WTC11 (cell line): ENCODE measurements around the gene NRG2. TPM values are rescaled to one million over a fixed set of nuclear protein-coding genes. Genes with fewer than 3 reads are reported as not detected.

ENCODE experiments used
- ATAC-seq: fragments of 200-7000 bp; cut with Tn5 transposase; 2 replicates; pipeline ENCODE4 v1.10.0; 2021; ENCODE audit warnings: mild to moderate bottlenecking, moderate library complexity
- CTCF ChIA-PET: fragments of 300-600 bp; sonication (Branson Sonifier 250); formaldehyde crosslinking; loops from one replicate; lab custom pipeline; 2021; ENCODE audit warnings: antibody characterized with exemption; lab: Charles Lee
- POLR2A ChIA-PET: fragments of 350-600 bp; sonication (Branson Sonifier 250); formaldehyde crosslinking; loops from one replicate; lab custom pipeline; 2021; ENCODE audit warnings: antibody characterized with exemption; lab: Charles Lee
- DNase-seq: peaks from one replicate; pipeline ENCODE4 v3.0.0; 2021; ENCODE audit warnings: low spot score
- H3K27ac Mint-ChIP-seq: 2 replicates; pipeline ENCODE4 v1.8.0; 2021; ENCODE audit warnings: mixed read lengths
- H3K27me3 Mint-ChIP-seq: 2 replicates; pipeline ENCODE4 v1.8.0; 2021; ENCODE audit warnings: low read depth, mild to moderate bottlenecking, moderate library complexity, mixed read lengths
- H3K36me3 Mint-ChIP-seq: 2 replicates; pipeline ENCODE4 v1.8.0; 2021; ENCODE audit warnings: mixed read lengths
- H3K4me1 Mint-ChIP-seq: 2 replicates; pipeline ENCODE4 v1.8.0; 2022; ENCODE audit warnings: mixed read lengths
- H3K4me3 Mint-ChIP-seq: 2 replicates; pipeline ENCODE4 v1.8.0; 2021; ENCODE audit warnings: mild to moderate bottlenecking, moderate library complexity, mixed read lengths
- H3K9me3 Mint-ChIP-seq: 2 replicates; pipeline ENCODE4 v1.8.0; 2021; ENCODE audit warnings: mixed read lengths
- CREM ChIP-seq: sonication (generic); formaldehyde crosslinking; IDR thresholded peaks from 2 replicates; pipeline ENCODE4 v1.8.1; 2022; ENCODE audit warnings: mild to moderate bottlenecking, missing genetic modification reagents, moderate library complexity
- ESRRA ChIP-seq: sonication (generic); formaldehyde crosslinking; IDR thresholded peaks from 2 replicates; pipeline ENCODE4 v1.8.1; 2022; ENCODE audit warnings: mild to moderate bottlenecking, missing genetic modification reagents, borderline replicate concordance
- FOXK1 ChIP-seq: sonication (generic); formaldehyde crosslinking; IDR thresholded peaks from 2 replicates; pipeline ENCODE4 v1.8.0; 2022; ENCODE audit warnings: mild to moderate bottlenecking, moderate library complexity, missing genetic modification reagents
- GTF2I ChIP-seq: fragments of 250-450 bp; sonication (Bioruptor Pico); conservative IDR thresholded peaks from 2 replicates; pipeline ENCODE4 v1.4.0; 2021; ENCODE audit warnings: mild to moderate bottlenecking
- JUN ChIP-seq: sonication (generic); formaldehyde crosslinking; IDR thresholded peaks from 2 replicates; pipeline ENCODE4 v1.8.0; 2023; ENCODE audit warnings: mild to moderate bottlenecking, missing genetic modification reagents
- MXD4 ChIP-seq: fragments of 250-450 bp; sonication (Bioruptor Pico); IDR thresholded peaks from 2 replicates; pipeline ENCODE4 v1.8.0; 2021; ENCODE audit warnings: mild to moderate bottlenecking, moderate library complexity, borderline replicate concordance
- MYBL2 ChIP-seq: sonication (generic); formaldehyde crosslinking; IDR thresholded peaks from 2 replicates; pipeline ENCODE4 v1.8.1; 2023; ENCODE audit warnings: mild to moderate bottlenecking, moderate library complexity, missing genetic modification reagents
- NFE2L1 ChIP-seq: sonication (generic); formaldehyde crosslinking; IDR thresholded peaks from 2 replicates; pipeline ENCODE4 v1.8.1; 2023; ENCODE audit warnings: missing genetic modification reagents
- PRRX2 ChIP-seq: fragments of 250-450 bp; sonication (Bioruptor Pico); IDR thresholded peaks from 2 replicates; pipeline ENCODE4 v1.8.0; 2021; ENCODE audit warnings: mild to moderate bottlenecking
- RORB ChIP-seq: fragments of 250-450 bp; sonication (Bioruptor Pico); IDR thresholded peaks from 2 replicates; pipeline ENCODE4 v1.9.0; 2021; ENCODE audit warnings: mild to moderate bottlenecking
- TCF7 ChIP-seq: sonication (generic); formaldehyde crosslinking; IDR thresholded peaks from 2 replicates; pipeline ENCODE4 v1.8.0; 2022; ENCODE audit warnings: mild to moderate bottlenecking, low read depth, missing genetic modification reagents, moderate library complexity
- TEAD4 ChIP-seq: sonication (generic); formaldehyde crosslinking; IDR thresholded peaks from 2 replicates; pipeline ENCODE4 v1.8.0; 2022; ENCODE audit warnings: mild to moderate bottlenecking, missing genetic modification reagents
- TP53 ChIP-seq: sonication (generic); formaldehyde crosslinking; IDR thresholded peaks from 2 replicates; pipeline ENCODE4 v1.8.1; 2023; ENCODE audit warnings: mild to moderate bottlenecking, missing genetic modification reagents
- ZNF317 ChIP-seq: sonication (generic); formaldehyde crosslinking; IDR thresholded peaks from 2 replicates; pipeline ENCODE4 v1.8.1; 2023; ENCODE audit warnings: low read depth, mild to moderate bottlenecking, moderate library complexity, missing genetic modification reagents, borderline replicate concordance
- ZNF416 ChIP-seq: fragments of 250-450 bp; sonication (Bioruptor Pico); IDR thresholded peaks from 2 replicates; pipeline ENCODE4 v1.9.0; 2021; ENCODE audit warnings: mild to moderate bottlenecking, inconsistent platforms
- ZNF423 ChIP-seq: fragments of 250-450 bp; sonication (Bioruptor Pico); IDR thresholded peaks from 2 replicates; pipeline ENCODE4 v2.1.2; 2022; ENCODE audit warnings: mild to moderate bottlenecking, moderate library complexity
- ZNF671 ChIP-seq: fragments of 250-450 bp; sonication (Bioruptor Pico); IDR thresholded peaks from 2 replicates; pipeline ENCODE4 v1.8.0; 2021; ENCODE audit warnings: mild to moderate bottlenecking
- total RNA-seq: library from RNA; stranded (reverse); gene quantifications from 3 replicates; pipeline ENCODE4 v1.2.3, GENCODE V29; 2021
- TF ChIP-seq, protein P1 (sequence below): fragments of 250-450 bp; sonication (Bioruptor Pico); conservative IDR thresholded peaks from 2 replicates; pipeline ENCODE4 v1.9.0; 2021; ENCODE audit warnings: mild to moderate bottlenecking
- TF ChIP-seq, protein P2 (sequence below): sonication (generic); formaldehyde crosslinking; IDR thresholded peaks from 2 replicates; pipeline ENCODE4 v1.8.0; 2023; ENCODE audit warnings: missing genetic modification reagents, mild to moderate bottlenecking, borderline replicate concordance
- TF ChIP-seq, protein P3 (sequence below): sonication (generic); formaldehyde crosslinking; IDR thresholded peaks from 2 replicates; pipeline ENCODE4 v1.8.1; 2023; ENCODE audit warnings: mild to moderate bottlenecking, missing genetic modification reagents, moderate library complexity
- TF ChIP-seq, protein P4 (sequence below): sonication (generic); formaldehyde crosslinking; conservative IDR thresholded peaks from 2 replicates; pipeline ENCODE4 v1.8.1; 2022; ENCODE audit warnings: mild to moderate bottlenecking, missing genetic modification reagents
- TF ChIP-seq, protein P5 (sequence below): fragments of 250-450 bp; sonication (Bioruptor Pico); IDR thresholded peaks from 2 replicates; pipeline ENCODE4 v1.9.0; 2021; ENCODE audit warnings: mild to moderate bottlenecking
- TF ChIP-seq, protein P6 (sequence below): sonication (generic); formaldehyde crosslinking; IDR thresholded peaks from 2 replicates; pipeline ENCODE4 v1.8.1; 2023; ENCODE audit warnings: mild to moderate bottlenecking, missing genetic modification reagents

The NRG2 gene
- total RNA-seq, 1 experiment from 2014 or later = 0.44 TPM

DNA sequence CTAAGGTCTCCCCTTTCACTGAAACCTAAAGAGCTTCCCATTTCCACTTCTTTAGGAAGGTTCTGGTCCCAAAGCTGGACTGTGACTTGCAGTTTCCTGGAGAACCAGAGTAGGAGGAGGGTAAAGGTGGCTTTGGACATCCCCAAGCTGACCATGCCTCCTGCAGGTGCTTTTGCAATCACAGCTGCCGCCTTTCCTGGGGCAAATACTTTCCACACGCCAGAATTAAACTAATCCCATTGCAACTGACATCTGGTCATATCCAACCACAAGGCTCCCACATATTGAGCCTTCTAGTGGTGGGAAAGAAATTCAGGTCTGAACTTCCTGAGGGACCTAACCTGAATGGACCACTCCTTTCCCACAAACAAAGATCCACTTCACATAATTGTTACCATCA, 92.7 kb downstream of the NRG2 start:
- CTCF ChIA-PET = interaction anchor here (1.4 to 7.0 kb wide), 3 partner anchors 18 to 175 kb away, joined by 4 to 46 read pairs (median 4); no protein-coding TSS in a partner anchor
- Mint-ChIP-seq H3K9me3 (no peaks in the 10 kb centered on the region), H3K4me1 (peaks cover 28% of the 10 kb centered on the region), H3K36me3 (no peaks in the 10 kb centered on the region), H3K27me3 (peaks cover 6% of the 10 kb centered on the region), H3K4me3 (no peak overlapping the region), H3K27ac (no peak overlapping the region)
- ATAC-seq = no peak
- no peak for DNase-seq
- POLR2A ChIA-PET = no interaction called here
- TF ChIP-seq, protein P1, sequence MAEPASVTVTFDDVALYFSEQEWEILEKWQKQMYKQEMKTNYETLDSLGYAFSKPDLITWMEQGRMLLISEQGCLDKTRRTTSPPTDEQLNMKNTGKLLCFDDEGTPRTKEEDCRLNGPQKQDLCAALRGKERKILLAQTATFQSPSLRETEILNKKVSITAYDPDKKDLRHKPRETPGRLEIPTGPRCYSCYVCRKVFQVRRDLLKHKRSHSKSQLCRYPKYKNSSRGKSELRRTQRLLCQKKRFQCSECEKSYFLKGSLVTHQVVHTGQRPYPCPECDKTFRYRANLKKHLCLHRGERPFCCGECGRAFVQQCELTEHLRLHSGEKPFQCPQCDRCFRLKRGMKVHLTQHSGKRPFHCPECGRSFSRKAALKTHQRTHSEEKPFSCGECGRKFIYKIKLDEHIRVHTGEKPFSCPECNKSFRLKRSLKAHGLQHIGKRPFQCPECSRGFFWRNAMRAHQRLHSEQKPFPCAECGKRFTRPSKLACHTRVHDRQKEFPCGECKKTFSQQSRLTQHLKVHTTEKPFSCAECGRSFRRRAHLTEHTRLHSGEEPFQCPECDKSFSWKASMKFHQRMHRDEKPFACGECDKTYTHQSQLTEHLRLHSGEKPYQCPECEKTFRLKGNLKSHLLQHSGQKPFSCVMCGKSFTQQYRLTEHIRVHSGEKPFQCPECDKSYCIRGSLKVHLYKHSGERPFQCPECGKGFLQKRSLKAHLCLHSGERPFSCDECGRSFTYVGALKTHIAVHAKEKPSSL (CRISPR knock-in tag) = no peak
- TF ChIP-seq ZNF423 (CRISPR knock-in tag) = no peak
- no peak for TF ChIP-seq ZNF671 (CRISPR knock-in tag)
- TF ChIP-seq FOXK1 (CRISPR knock-in tag) = no peak
- no peak for TF ChIP-seq PRRX2 (CRISPR knock-in tag)
- TF ChIP-seq MYBL2 (CRISPR knock-in tag) = no peak
- TF ChIP-seq, protein P2, sequence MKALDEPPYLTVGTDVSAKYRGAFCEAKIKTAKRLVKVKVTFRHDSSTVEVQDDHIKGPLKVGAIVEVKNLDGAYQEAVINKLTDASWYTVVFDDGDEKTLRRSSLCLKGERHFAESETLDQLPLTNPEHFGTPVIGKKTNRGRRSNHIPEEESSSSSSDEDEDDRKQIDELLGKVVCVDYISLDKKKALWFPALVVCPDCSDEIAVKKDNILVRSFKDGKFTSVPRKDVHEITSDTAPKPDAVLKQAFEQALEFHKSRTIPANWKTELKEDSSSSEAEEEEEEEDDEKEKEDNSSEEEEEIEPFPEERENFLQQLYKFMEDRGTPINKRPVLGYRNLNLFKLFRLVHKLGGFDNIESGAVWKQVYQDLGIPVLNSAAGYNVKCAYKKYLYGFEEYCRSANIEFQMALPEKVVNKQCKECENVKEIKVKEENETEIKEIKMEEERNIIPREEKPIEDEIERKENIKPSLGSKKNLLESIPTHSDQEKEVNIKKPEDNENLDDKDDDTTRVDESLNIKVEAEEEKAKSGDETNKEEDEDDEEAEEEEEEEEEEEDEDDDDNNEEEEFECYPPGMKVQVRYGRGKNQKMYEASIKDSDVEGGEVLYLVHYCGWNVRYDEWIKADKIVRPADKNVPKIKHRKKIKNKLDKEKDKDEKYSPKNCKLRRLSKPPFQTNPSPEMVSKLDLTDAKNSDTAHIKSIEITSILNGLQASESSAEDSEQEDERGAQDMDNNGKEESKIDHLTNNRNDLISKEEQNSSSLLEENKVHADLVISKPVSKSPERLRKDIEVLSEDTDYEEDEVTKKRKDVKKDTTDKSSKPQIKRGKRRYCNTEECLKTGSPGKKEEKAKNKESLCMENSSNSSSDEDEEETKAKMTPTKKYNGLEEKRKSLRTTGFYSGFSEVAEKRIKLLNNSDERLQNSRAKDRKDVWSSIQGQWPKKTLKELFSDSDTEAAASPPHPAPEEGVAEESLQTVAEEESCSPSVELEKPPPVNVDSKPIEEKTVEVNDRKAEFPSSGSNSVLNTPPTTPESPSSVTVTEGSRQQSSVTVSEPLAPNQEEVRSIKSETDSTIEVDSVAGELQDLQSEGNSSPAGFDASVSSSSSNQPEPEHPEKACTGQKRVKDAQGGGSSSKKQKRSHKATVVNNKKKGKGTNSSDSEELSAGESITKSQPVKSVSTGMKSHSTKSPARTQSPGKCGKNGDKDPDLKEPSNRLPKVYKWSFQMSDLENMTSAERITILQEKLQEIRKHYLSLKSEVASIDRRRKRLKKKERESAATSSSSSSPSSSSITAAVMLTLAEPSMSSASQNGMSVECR (CRISPR knock-in tag) = no peak
- no peak for TF ChIP-seq RORB (CRISPR knock-in tag)
- no peak for TF ChIP-seq TEAD4 (CRISPR knock-in tag)
- TF ChIP-seq, protein P3, sequence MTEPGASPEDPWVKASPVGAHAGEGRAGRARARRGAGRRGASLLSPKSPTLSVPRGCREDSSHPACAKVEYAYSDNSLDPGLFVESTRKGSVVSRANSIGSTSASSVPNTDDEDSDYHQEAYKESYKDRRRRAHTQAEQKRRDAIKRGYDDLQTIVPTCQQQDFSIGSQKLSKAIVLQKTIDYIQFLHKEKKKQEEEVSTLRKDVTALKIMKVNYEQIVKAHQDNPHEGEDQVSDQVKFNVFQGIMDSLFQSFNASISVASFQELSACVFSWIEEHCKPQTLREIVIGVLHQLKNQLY (CRISPR knock-in tag) = no peak
- TF ChIP-seq TCF7 = no peak
- TF ChIP-seq, protein P4, sequence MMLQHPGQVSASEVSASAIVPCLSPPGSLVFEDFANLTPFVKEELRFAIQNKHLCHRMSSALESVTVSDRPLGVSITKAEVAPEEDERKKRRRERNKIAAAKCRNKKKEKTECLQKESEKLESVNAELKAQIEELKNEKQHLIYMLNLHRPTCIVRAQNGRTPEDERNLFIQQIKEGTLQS (CRISPR knock-in tag) = no peak

DNA sequence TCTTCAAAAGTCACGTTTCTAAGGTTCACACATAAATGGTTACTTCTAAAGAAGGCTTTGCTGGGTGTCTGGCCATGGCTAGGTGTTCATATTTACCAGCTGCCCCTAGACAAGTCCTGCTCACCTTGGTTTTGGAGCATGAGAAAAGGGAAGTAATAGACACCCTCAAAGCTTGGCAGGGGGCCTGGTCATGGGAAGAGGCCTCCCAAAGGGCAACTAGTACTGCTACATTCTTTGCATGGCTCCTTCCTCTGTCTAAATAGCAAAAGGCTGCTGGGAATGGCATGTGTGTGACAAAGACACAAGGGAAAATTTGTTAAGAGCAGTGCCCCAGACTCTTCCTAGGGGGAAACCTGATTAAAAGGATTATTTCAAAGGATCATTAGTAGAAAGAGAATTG, 93.4 kb downstream of the NRG2 start:
- peaks cover 21% of the 10 kb centered on the region for H3K4me1 Mint-ChIP-seq
- DNase-seq (no peak), ATAC-seq (peak; percentile 38; the same call in 1 of the 2 replicates)
- H3K27me3 Mint-ChIP-seq = peaks cover 9% of the 10 kb centered on the region
- TF ChIP-seq ZNF416 (no peak), ZNF423 (CRISPR knock-in tag) (peak; percentile 49; the same call in 1 of the 2 replicates)
- no peak overlapping the region for H3K4me3 Mint-ChIP-seq
- no peak overlapping the region for H3K27ac Mint-ChIP-seq
- ChIA-PET CTCF (interaction anchor here (1.4 to 7.0 kb wide), 3 partner anchors 19 to 174 kb away, joined by 4 to 46 read pairs (median 4); no protein-coding TSS in a partner anchor), POLR2A (no interaction called here)
- no peaks in the 10 kb centered on the region for H3K36me3 Mint-ChIP-seq
- no peaks in the 10 kb centered on the region for H3K9me3 Mint-ChIP-seq

DNA sequence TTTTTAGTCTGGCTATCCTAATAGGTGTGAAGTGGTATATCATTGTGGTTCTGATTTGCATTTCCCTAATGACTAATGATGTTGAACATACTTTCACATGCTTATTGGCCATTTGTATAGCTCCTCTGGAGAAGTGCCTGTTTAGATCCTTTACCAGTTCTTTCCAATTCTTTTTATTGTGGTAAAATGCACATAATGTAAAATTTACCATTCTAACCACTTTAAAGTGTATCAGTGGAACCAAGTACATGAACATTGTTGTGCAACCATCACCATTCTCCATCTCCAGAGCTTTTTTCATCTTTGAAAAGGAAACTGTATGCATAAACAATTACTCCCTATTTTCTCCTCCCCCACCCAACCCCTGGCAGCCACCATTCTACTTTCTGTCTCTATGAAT, 95.4 kb downstream of the NRG2 start:
- peaks cover 7% of the 10 kb centered on the region for H3K4me1 Mint-ChIP-seq
- no peak for ATAC-seq
- TF ChIP-seq GTF2I (no peak), MXD4 (CRISPR knock-in tag) (no peak), ESRRA (CRISPR knock-in tag) (no peak), ZNF317 (CRISPR knock-in tag) (no peak), NFE2L1 (CRISPR knock-in tag) (no peak), TP53 (no peak), JUN (no peak), CREM (CRISPR knock-in tag) (no peak)
- TF ChIP-seq, protein P5, sequence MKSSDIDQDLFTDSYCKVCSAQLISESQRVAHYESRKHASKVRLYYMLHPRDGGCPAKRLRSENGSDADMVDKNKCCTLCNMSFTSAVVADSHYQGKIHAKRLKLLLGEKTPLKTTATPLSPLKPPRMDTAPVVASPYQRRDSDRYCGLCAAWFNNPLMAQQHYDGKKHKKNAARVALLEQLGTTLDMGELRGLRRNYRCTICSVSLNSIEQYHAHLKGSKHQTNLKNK (CRISPR knock-in tag) = no peak
- TF ChIP-seq, protein P6, sequence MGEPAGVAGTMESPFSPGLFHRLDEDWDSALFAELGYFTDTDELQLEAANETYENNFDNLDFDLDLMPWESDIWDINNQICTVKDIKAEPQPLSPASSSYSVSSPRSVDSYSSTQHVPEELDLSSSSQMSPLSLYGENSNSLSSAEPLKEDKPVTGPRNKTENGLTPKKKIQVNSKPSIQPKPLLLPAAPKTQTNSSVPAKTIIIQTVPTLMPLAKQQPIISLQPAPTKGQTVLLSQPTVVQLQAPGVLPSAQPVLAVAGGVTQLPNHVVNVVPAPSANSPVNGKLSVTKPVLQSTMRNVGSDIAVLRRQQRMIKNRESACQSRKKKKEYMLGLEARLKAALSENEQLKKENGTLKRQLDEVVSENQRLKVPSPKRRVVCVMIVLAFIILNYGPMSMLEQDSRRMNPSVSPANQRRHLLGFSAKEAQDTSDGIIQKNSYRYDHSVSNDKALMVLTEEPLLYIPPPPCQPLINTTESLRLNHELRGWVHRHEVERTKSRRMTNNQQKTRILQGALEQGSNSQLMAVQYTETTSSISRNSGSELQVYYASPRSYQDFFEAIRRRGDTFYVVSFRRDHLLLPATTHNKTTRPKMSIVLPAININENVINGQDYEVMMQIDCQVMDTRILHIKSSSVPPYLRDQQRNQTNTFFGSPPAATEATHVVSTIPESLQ (CRISPR knock-in tag) = no peak

More for the DNA sequence above, 95.4 kb downstream of the NRG2 start:
- Mint-ChIP-seq H3K4me3 (no peak overlapping the region), H3K36me3 (no peaks in the 10 kb centered on the region), H3K27ac (no peak overlapping the region), H3K9me3 (peaks cover 1% of the 10 kb centered on the region; the same call in 1 of the 2 replicates), H3K27me3 (peaks cover 10% of the 10 kb centered on the region)
- ChIA-PET CTCF (interaction anchor here (7.0 kb wide), 1 partner anchor 21 kb away, joined by 46 read pairs; no protein-coding TSS in a partner anchor), POLR2A (no interaction called here)
- no peak for DNase-seq
